COR-L47 (cell line): ENCODE results near the gene EHD4.

Experiments
- DNase-seq: peaks from one replicate; lab custom pipeline; 2025; lab: John Stamatoyannopoulos, UW

Gene EHD4

GRCh38 chr15:41980654-41981323 lies 8.4 kb upstream of the EHD4 start:
- DNase-seq: no peak

- no peak for DNase-seq
Observed at GRCh38 chr15:41979493-41980266, 7.3 kb upstream of the EHD4 start.

- DNase-seq: no peak
Observed at GRCh38 chr15:41978534-41978933, 6.2 kb upstream of the EHD4 start.

- DNase-seq: no peak
Observed at GRCh38 chr15:41977757-41978383, 5.5 kb upstream of the EHD4 start.

- DNase-seq: no peak
Observed at GRCh38 chr15:41975669-41976068, 3.3 kb upstream of the EHD4 start.

- DNase-seq: no peak
Observed at GRCh38 chr15:41974041-41974440, 1.7 kb upstream of the EHD4 start.

GRCh38 chr15:41971895-41972252 lies 483 bp downstream of the EHD4 start:
- no peak for DNase-seq

GRCh38 chr15:41971089-41971894 lies 1.1 kb downstream of the EHD4 start:
- peak; percentile 42 for DNase-seq

GRCh38 chr15:41970456-41970855 lies 1.9 kb downstream of the EHD4 start:
- DNase-seq: no peak

GRCh38 chr15:41969851-41970431 lies 2.4 kb downstream of the EHD4 start:
- DNase-seq: no peak

- DNase-seq: no peak
Observed at GRCh38 chr15:41968701-41969100, 3.7 kb downstream of the EHD4 start.

- no peak for DNase-seq
Observed at GRCh38 chr15:41967506-41968206, 4.7 kb downstream of the EHD4 start.

- no peak for DNase-seq
Observed at GRCh38 chr15:41966920-41967465, 5.4 kb downstream of the EHD4 start.

GRCh38 chr15:41966414-41966812 lies 5.9 kb downstream of the EHD4 start:
- no peak for DNase-seq

GRCh38 chr15:41965441-41966413 lies 6.6 kb downstream of the EHD4 start:
- no peak for DNase-seq

- no peak for DNase-seq
Observed at GRCh38 chr15:41961595-41962202, 10.7 kb downstream of the EHD4 start.

GRCh38 chr15:41961001-41961518 lies 11.3 kb downstream of the EHD4 start:
- DNase-seq: no peak

GRCh38 chr15:41958002-41958420 lies 14.3 kb downstream of the EHD4 start:
- DNase-seq: no peak
